Smooth muscle cell (in vitro differentiated cells): Measurements from ENCODE around the gene SAFB2. TPM values are rescaled to one million over a fixed set of nuclear protein-coding genes. Genes with fewer than 3 reads are reported as not detected.

ENCODE experiments used
- DNase-seq: peaks from one replicate; lab custom pipeline; 2025; ENCODE audit not compliant: unreplicated experiment; lab: John Stamatoyannopoulos, UW
- H2AFZ ChIP-seq: fragments of 200-600 bp; sonication (generic); 2 replicates; pipeline ENCODE4 v1.6.0; 2016; ENCODE audit warnings: antibody characterized with exemption, low read depth, mild to moderate bottlenecking
- H3F3A ChIP-seq: fragments of 200-600 bp; sonication (generic); 2 replicates; pipeline ENCODE4 v1.6.0; 2017; ENCODE audit warnings: antibody characterized with exemption, low read depth
- H3K27ac ChIP-seq: fragments of 200-600 bp; sonication (generic); 2 replicates; pipeline ENCODE4 v1.5.1; 2016; ENCODE audit warnings: low read depth, mild to moderate bottlenecking
- H3K27me3 ChIP-seq: fragments of 200-600 bp; sonication (generic); 2 replicates; pipeline ENCODE4 v1.6.1; 2016; ENCODE audit warnings: low read depth, mild to moderate bottlenecking
- H3K36me3 ChIP-seq: fragments of 200-600 bp; sonication (generic); 2 replicates; pipeline ENCODE4 v1.5.1; 2016; ENCODE audit warnings: low read depth
- H3K4me1 ChIP-seq: fragments of 200-600 bp; sonication (generic); 2 replicates; pipeline ENCODE4 v1.5.1; 2016; ENCODE audit warnings: low read depth
- H3K4me2 ChIP-seq: fragments of 200-600 bp; sonication (generic); 2 replicates; pipeline ENCODE4 v1.6.0; 2016; ENCODE audit warnings: mild to moderate bottlenecking
- H3K4me3 ChIP-seq: fragments of 200-600 bp; sonication (generic); 2 replicates; pipeline ENCODE4 v1.5.1; 2016; ENCODE audit warnings: mild to moderate bottlenecking
- H3K79me2 ChIP-seq: fragments of 200-600 bp; sonication (generic); 2 replicates; pipeline ENCODE4 v1.6.0; 2016; ENCODE audit warnings: low read depth, mild to moderate bottlenecking
- H3K9ac ChIP-seq: fragments of 200-600 bp; sonication (generic); 2 replicates; pipeline ENCODE4 v1.6.0; 2016; ENCODE audit warnings: low read depth
- H3K9me3 ChIP-seq: fragments of 200-600 bp; sonication (generic); replicated peaks from 2 replicates; pipeline ENCODE4 v1.5.1; 2016; ENCODE audit warnings: low read depth
- H4K20me1 ChIP-seq: fragments of 200-600 bp; sonication (generic); 2 replicates; pipeline ENCODE4 v1.6.0; 2016; ENCODE audit warnings: low read depth
- CTCF ChIP-seq: fragments of 200-600 bp; sonication (generic); IDR thresholded peaks from 2 replicates; pipeline ENCODE4 v1.5.1; 2017; ENCODE audit warnings: borderline replicate concordance, mild to moderate bottlenecking, antibody characterized with exemption; ENCODE audit not compliant: insufficient read depth, poor library complexity, severe bottlenecking
- whole genome bisulfite sequencing: methylation state at CpG from one replicate; pipeline ENCODE4 v1.1.7; 2016; ENCODE audit warnings: low lambda C conversion rate; 5-methylcytosine and 5-hydroxymethylcytosine counted together
- polyA plus RNA-seq: library from polyadenylated mRNA; unstranded; fragments of >200 nt; fragmentation: Nextera tagmentation; extraction: Ambion mirVana; gene quantifications from 2 replicates; pipeline ENCODE4 v1.2.1, GENCODE V29; 2016
- total RNA-seq: library from RNA; depleted of rRNA; stranded (reverse); fragments of >200 nt; gene quantifications from 2 replicates; pipeline ENCODE4 v1.2.3, GENCODE V29; 2014

SAFB2 gene
- total and polyA plus RNA-seq, 2 experiments from 2014 or later = 28.9 to 44.9 TPM

DNA sequence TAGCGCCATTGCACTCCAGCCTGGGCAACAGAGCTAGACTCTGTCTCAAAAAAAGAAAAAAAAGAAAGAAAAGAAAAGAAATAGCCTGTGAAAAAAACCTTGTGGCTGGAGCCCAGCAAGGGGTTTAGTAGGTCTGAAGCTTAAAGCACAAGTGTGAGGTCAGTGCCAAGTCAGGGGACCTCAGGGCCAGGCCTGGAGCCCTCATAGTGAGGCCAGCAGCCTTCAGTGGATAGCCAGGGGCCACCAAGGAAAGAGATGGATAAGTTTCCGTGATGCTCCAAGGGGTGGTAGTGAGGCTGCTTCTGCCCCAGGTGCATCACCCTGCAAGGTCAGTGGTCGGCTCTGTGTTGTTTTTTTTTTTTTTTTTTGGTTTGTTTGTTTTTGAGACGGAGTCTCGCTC is 67.7 kb downstream of the SAFB2 start:
- no peaks in the 10 kb centered on the region for H3K79me2 ChIP-seq
- 90% methylated on average over 5 of the region's 5 CpGs for WGBS
- no peak overlapping the region for H3K4me2 ChIP-seq
- no peak overlapping the region for H2AFZ ChIP-seq
- no peak overlapping the region for H3K4me3 ChIP-seq
- H3K9me3 ChIP-seq = no peaks in the 10 kb centered on the region
- H4K20me1 ChIP-seq = no peaks in the 10 kb centered on the region
- H3K27ac ChIP-seq = no peak overlapping the region
- H3F3A ChIP-seq = no peaks in the 10 kb centered on the region
- no peaks in the 10 kb centered on the region for H3K36me3 ChIP-seq
- no peak for DNase-seq
- no peak overlapping the region for H3K9ac ChIP-seq
- TF ChIP-seq CTCF = no peak
- H3K27me3 ChIP-seq = no peaks in the 10 kb centered on the region
- H3K4me1 ChIP-seq = no peaks in the 10 kb centered on the region

DNA sequence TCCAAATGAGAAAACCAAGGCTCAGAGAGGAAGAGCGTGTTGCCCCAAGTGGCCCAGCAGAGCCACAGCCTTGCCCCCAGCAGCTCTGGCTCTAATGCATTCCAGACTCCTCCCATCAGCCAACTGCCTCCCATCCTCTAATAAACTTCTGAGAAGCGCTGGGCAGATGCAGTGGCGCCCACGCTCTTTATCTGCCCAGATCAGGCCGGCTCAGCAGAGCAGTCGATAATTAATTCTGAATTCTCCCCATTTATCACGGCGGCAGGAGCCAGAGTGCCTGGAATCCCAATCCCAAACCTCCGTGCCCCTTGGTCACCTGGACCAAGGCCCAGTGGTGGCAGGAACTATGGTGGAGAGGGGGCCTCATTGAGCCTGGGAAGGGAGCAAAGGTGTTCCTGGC is 68.7 kb downstream of the SAFB2 start:
- Histone ChIP-seq H3K4me3 (no peak overlapping the region), H3K36me3 (no peaks in the 10 kb centered on the region), H4K20me1 (no peaks in the 10 kb centered on the region), H3K27ac (no peak overlapping the region), H3K79me2 (no peaks in the 10 kb centered on the region), H3K9ac (no peak overlapping the region), H3K4me1 (no peaks in the 10 kb centered on the region), H2AFZ (no peak overlapping the region), H3K27me3 (no peaks in the 10 kb centered on the region), H3K9me3 (no peaks in the 10 kb centered on the region), H3F3A (no peaks in the 10 kb centered on the region), H3K4me2 (no peak overlapping the region)
- WGBS = 73% methylated on average over 9 of the region's 9 CpGs
- TF ChIP-seq CTCF = no peak
- DNase-seq = no peak

GRCh38 chr19:5547881-5548280 is 74.7 kb downstream of the SAFB2 start:
- no peaks in the 10 kb centered on the region for H3K36me3 ChIP-seq
- H3K9me3 ChIP-seq = no peaks in the 10 kb centered on the region
- H4K20me1 ChIP-seq = no peaks in the 10 kb centered on the region
- TF ChIP-seq CTCF = peak; percentile 56
- DNase-seq = no peak
- H3K4me3 ChIP-seq = no peak overlapping the region
- H3K9ac ChIP-seq = no peak overlapping the region
- no peaks in the 10 kb centered on the region for H3K79me2 ChIP-seq
- H3K4me2 ChIP-seq = no peak overlapping the region
- H3F3A ChIP-seq = no peaks in the 10 kb centered on the region
- H3K27me3 ChIP-seq = no peaks in the 10 kb centered on the region
- 29% methylated on average over 8 of the region's 8 CpGs for WGBS
- no peak overlapping the region for H2AFZ ChIP-seq
- H3K27ac ChIP-seq = no peak overlapping the region
- H3K4me1 ChIP-seq = no peaks in the 10 kb centered on the region

- no peak overlapping the region for H3K27ac ChIP-seq
- DNase-seq = no peak
- no peak for TF ChIP-seq CTCF
- no peaks in the 10 kb centered on the region for H3F3A ChIP-seq
- no peaks in the 10 kb centered on the region for H3K36me3 ChIP-seq
- H3K27me3 ChIP-seq = no peaks in the 10 kb centered on the region
- H3K9ac ChIP-seq = no peak overlapping the region
- H3K4me2 ChIP-seq = no peak overlapping the region
- H3K9me3 ChIP-seq = no peaks in the 10 kb centered on the region
- no peak overlapping the region for H2AFZ ChIP-seq
- H3K4me1 ChIP-seq = no peaks in the 10 kb centered on the region
- WGBS = 78% methylated on average over 4 of the region's 4 CpGs
- no peak overlapping the region for H3K4me3 ChIP-seq
- H3K79me2 ChIP-seq = no peaks in the 10 kb centered on the region
- no peaks in the 10 kb centered on the region for H4K20me1 ChIP-seq
Observed at GRCh38 chr19:5545984-5546383, 76.6 kb downstream of the SAFB2 start.
